ENCODE results near the gene AUTS2. TPM values are rescaled to one million over a fixed set of nuclear protein-coding genes. Genes with fewer than 3 reads are reported as not detected.
"Not testable (repeated sequence)": the region's sequence is repeated elsewhere in the genome, so short reads cannot be mapped to it uniquely, and the experiment has no call there.

AUTS2 gene
- total RNA-seq, 1 experiment from 2014 or later, result 30.1 TPM

GRCh38 chr7:70347463-70348254 is 749.4 kb downstream of the AUTS2 start:
- H3K4me3 ChIP-seq, result no peak overlapping the region
- DNase-seq, result no peak
- no peaks in the 10 kb centered on the region for H3K36me3 ChIP-seq
- no peaks in the 10 kb centered on the region for H3K9me3 ChIP-seq (replicated peaks)
- H3K4me1 ChIP-seq, result peaks cover 8% of the 10 kb centered on the region; the same call in 1 of the 2 replicates
- H3K27me3 ChIP-seq, result no peaks in the 10 kb centered on the region
- H3K27ac ChIP-seq, result no peak overlapping the region

- no peak for DNase-seq
- H3K27ac ChIP-seq, result no peak overlapping the region
- no peaks in the 10 kb centered on the region for H3K9me3 ChIP-seq (replicated peaks)
- peaks cover 5% of the 10 kb centered on the region; the same call in 1 of the 2 replicates for H3K4me1 ChIP-seq
- no peak overlapping the region for H3K4me3 ChIP-seq
- no peaks in the 10 kb centered on the region for H3K27me3 ChIP-seq
- H3K36me3 ChIP-seq, result no peaks in the 10 kb centered on the region
Measured at GRCh38 chr7:70349031-70349430, 750.8 kb downstream of the AUTS2 start.

- no peaks in the 10 kb centered on the region for H3K9me3 ChIP-seq (replicated peaks)
- no peak overlapping the region for H3K27ac ChIP-seq
- H3K4me1 ChIP-seq, result peaks cover 4% of the 10 kb centered on the region; the same call in 1 of the 2 replicates
- no peak for DNase-seq
- no peaks in the 10 kb centered on the region for H3K27me3 ChIP-seq
- no peak overlapping the region for H3K4me3 ChIP-seq
- H3K36me3 ChIP-seq, result no peaks in the 10 kb centered on the region
Measured at GRCh38 chr7:70349819-70350218, 751.5 kb downstream of the AUTS2 start.

- H3K27me3 ChIP-seq, result no peaks in the 10 kb centered on the region
- no peak overlapping the region for H3K27ac ChIP-seq
- H3K9me3 ChIP-seq (replicated peaks), result no peaks in the 10 kb centered on the region
- H3K4me3 ChIP-seq, result no peak overlapping the region
- H3K36me3 ChIP-seq, result no peaks in the 10 kb centered on the region
- no peak for DNase-seq
- peaks cover 17% of the 10 kb centered on the region for H3K4me1 ChIP-seq
Measured at GRCh38 chr7:70352088-70352487, 753.8 kb downstream of the AUTS2 start.

- no peak overlapping the region for H3K4me3 ChIP-seq
- no peak overlapping the region for H3K27ac ChIP-seq
- no peaks in the 10 kb centered on the region for H3K9me3 ChIP-seq (replicated peaks)
- no peaks in the 10 kb centered on the region for H3K36me3 ChIP-seq
- no peaks in the 10 kb centered on the region for H3K27me3 ChIP-seq
- peaks cover 17% of the 10 kb centered on the region for H3K4me1 ChIP-seq
- DNase-seq, result no peak
Measured at GRCh38 chr7:70352906-70353305, 754.6 kb downstream of the AUTS2 start.

- H3K4me3 ChIP-seq, result no peak overlapping the region
- H3K9me3 ChIP-seq (replicated peaks), result no peaks in the 10 kb centered on the region
- no peaks in the 10 kb centered on the region for H3K27me3 ChIP-seq
- H3K4me1 ChIP-seq, result peaks cover 17% of the 10 kb centered on the region
- no peak overlapping the region for H3K27ac ChIP-seq
- DNase-seq, result no peak
- no peaks in the 10 kb centered on the region for H3K36me3 ChIP-seq
Measured at GRCh38 chr7:70353330-70353945, 755.2 kb downstream of the AUTS2 start.

- no peaks in the 10 kb centered on the region for H3K36me3 ChIP-seq
- no peak overlapping the region for H3K27ac ChIP-seq
- H3K4me1 ChIP-seq, result peaks cover 17% of the 10 kb centered on the region
- DNase-seq, result no peak
- H3K4me3 ChIP-seq, result no peak overlapping the region
- no peaks in the 10 kb centered on the region for H3K9me3 ChIP-seq (replicated peaks)
- no peaks in the 10 kb centered on the region for H3K27me3 ChIP-seq
Measured at GRCh38 chr7:70353946-70354335, 755.7 kb downstream of the AUTS2 start.

- H3K4me3 ChIP-seq, result peak overlapping the region; percentile 35
- peak overlapping the region; percentile 45 for H3K27ac ChIP-seq
- H3K9me3 ChIP-seq (replicated peaks), result no peaks in the 10 kb centered on the region
- H3K27me3 ChIP-seq, result no peaks in the 10 kb centered on the region
- no peaks in the 10 kb centered on the region for H3K36me3 ChIP-seq
- H3K4me1 ChIP-seq, result peaks cover 17% of the 10 kb centered on the region
- no peak for DNase-seq
Measured at GRCh38 chr7:70354409-70355169, 756.3 kb downstream of the AUTS2 start.

GRCh38 chr7:70355198-70356020 is 757.1 kb downstream of the AUTS2 start:
- Histone ChIP-seq H3K4me3 (peak overlapping the region; percentile 35), H3K36me3 (no peaks in the 10 kb centered on the region), H3K27me3 (no peaks in the 10 kb centered on the region), H3K4me1 (peaks cover 17% of the 10 kb centered on the region), H3K27ac (peak overlapping the region; percentile 45), H3K9me3 (replicated peaks) (no peaks in the 10 kb centered on the region)
- peak; percentile 71 to 84 for DNase-seq

- H3K4me1 ChIP-seq, result peaks cover 17% of the 10 kb centered on the region
- no peaks in the 10 kb centered on the region for H3K36me3 ChIP-seq
- peak overlapping the region; percentile 35; the same call in 1 of the 2 replicates for H3K4me3 ChIP-seq
- peak overlapping the region; percentile 45 for H3K27ac ChIP-seq
- H3K27me3 ChIP-seq, result no peaks in the 10 kb centered on the region
- DNase-seq, result peak in 1 of 2 experiments; percentile 55
- H3K9me3 ChIP-seq (replicated peaks), result no peaks in the 10 kb centered on the region
Measured at GRCh38 chr7:70356085-70356786, 758.0 kb downstream of the AUTS2 start.

GRCh38 chr7:70356787-70357328 is 758.6 kb downstream of the AUTS2 start:
- Histone ChIP-seq H3K27ac (no peak overlapping the region), H3K9me3 (replicated peaks) (no peaks in the 10 kb centered on the region), H3K36me3 (no peaks in the 10 kb centered on the region), H3K4me1 (peaks cover 17% of the 10 kb centered on the region), H3K4me3 (no peak overlapping the region), H3K27me3 (no peaks in the 10 kb centered on the region)
- DNase-seq, result no peak

- H3K9me3 ChIP-seq (replicated peaks), result no peaks in the 10 kb centered on the region
- no peak overlapping the region for H3K27ac ChIP-seq
Measured at GRCh38 chr7:70360557-70360956, 762.3 kb downstream of the AUTS2 start.

GRCh38 chr7:70361821-70362220 is 763.5 kb downstream of the AUTS2 start:
- Histone ChIP-seq H3K27me3 (no peaks in the 10 kb centered on the region), H3K36me3 (no peaks in the 10 kb centered on the region), H3K27ac (no peak overlapping the region), H3K9me3 (replicated peaks) (no peaks in the 10 kb centered on the region), H3K4me3 (no peak overlapping the region), H3K4me1 (no peaks in the 10 kb centered on the region)
- no peak for DNase-seq

More at GRCh38 chr7:70360557-70360956, 762.3 kb downstream of the AUTS2 start:
- Histone ChIP-seq H3K4me3 (no peak overlapping the region), H3K4me1 (peaks cover 9% of the 10 kb centered on the region), H3K27me3 (no peaks in the 10 kb centered on the region), H3K36me3 (no peaks in the 10 kb centered on the region)
- DNase-seq, result no peak

GRCh38 chr7:70364393-70364792 is 766.1 kb downstream of the AUTS2 start:
- not testable (repeated sequence) for DNase-seq; H3K4me3 ChIP-seq; H3K27ac ChIP-seq; H3K9me3 ChIP-seq (replicated peaks); H3K36me3 ChIP-seq; H3K4me1 ChIP-seq; H3K27me3 ChIP-seq

All from SJCRH30 (cell line).